WERI-Rb-1 (cell line): ENCODE data around the gene NR6A1.
A peak's percentile ranks its signal among the peaks of the same experiment; 100 is the strongest.

ENCODE experiments used
- DNase-seq: peaks from one replicate; pipeline ENCODE4 v3.0.0-alpha.2; 2020
- H3K27ac ChIP-seq: fragments of 250-450 bp; sonication (Bioruptor Pico); 2 replicates; pipeline ENCODE4 v1.5.1; 2020; ENCODE audit warnings: mild to moderate bottlenecking, moderate library complexity
- H3K27me3 ChIP-seq: fragments of 250-450 bp; sonication (Bioruptor Pico); 2 replicates; pipeline ENCODE4 v1.5.1; 2021; ENCODE audit warnings: mild to moderate bottlenecking, low read depth, moderate library complexity; ENCODE audit not compliant: insufficient read depth, severe bottlenecking
- H3K36me3 ChIP-seq: fragments of 250-450 bp; sonication (Bioruptor Pico); 2 replicates; pipeline ENCODE4 v1.5.1; 2020; ENCODE audit warnings: mild to moderate bottlenecking, moderate library complexity
- H3K4me3 ChIP-seq: 2 replicates; pipeline ENCODE4 v1.5.1; 2011; ENCODE audit warnings: low read depth, mild to moderate bottlenecking, control low read depth, low read length
- H3K9me3 ChIP-seq: fragments of 250-450 bp; sonication (Bioruptor Pico); 2 replicates; pipeline ENCODE4 v1.5.1; 2021; ENCODE audit warnings: mild to moderate bottlenecking, moderate library complexity; ENCODE audit not compliant: severe bottlenecking
- CTCF ChIP-seq: IDR thresholded peaks from 2 replicates; pipeline ENCODE4 v1.5.1; 2011; ENCODE audit warnings: low read depth, mild to moderate bottlenecking, control low read depth, inconsistent platforms, low read length

Gene NR6A1

GRCh38 chr9:124813041-124813440 is 41.9 kb upstream of the NR6A1 start:
- TF ChIP-seq CTCF, result no peak
- Histone ChIP-seq H3K27me3 (no peaks in the 10 kb centered on the region), H3K9me3 (no peaks in the 10 kb centered on the region), H3K36me3 (peaks cover 24% of the 10 kb centered on the region), H3K27ac (peak overlapping the region; percentile 93), H3K4me3 (no peak overlapping the region)
- DNase-seq, result peak; percentile 90

GRCh38 chr9:124812441-124812876 is 41.3 kb upstream of the NR6A1 start:
- H3K4me3 ChIP-seq, result no peak overlapping the region; the same call in 1 of the 2 replicates
- H3K9me3 ChIP-seq, result no peaks in the 10 kb centered on the region
- peak overlapping the region; percentile 93 for H3K27ac ChIP-seq
- no peak for TF ChIP-seq CTCF
- H3K36me3 ChIP-seq, result peaks cover 26% of the 10 kb centered on the region
- H3K27me3 ChIP-seq, result no peaks in the 10 kb centered on the region
- peak; percentile 70 for DNase-seq

- Histone ChIP-seq H3K9me3 (no peaks in the 10 kb centered on the region), H3K27ac (peak overlapping the region; percentile 93), H3K27me3 (no peaks in the 10 kb centered on the region), H3K4me3 (no peak overlapping the region), H3K36me3 (peaks cover 26% of the 10 kb centered on the region)
- no peak for TF ChIP-seq CTCF
- no peak for DNase-seq
These were observed 39.7 kb upstream of the NR6A1 start for GRCh38 chr9:124810663-124811355.

GRCh38 chr9:124809741-124810500 is 38.8 kb upstream of the NR6A1 start:
- H3K4me3 ChIP-seq, result no peak overlapping the region
- H3K9me3 ChIP-seq, result no peaks in the 10 kb centered on the region
- DNase-seq, result no peak
- peaks cover 32% of the 10 kb centered on the region for H3K36me3 ChIP-seq
- TF ChIP-seq CTCF, result no peak
- no peak overlapping the region for H3K27ac ChIP-seq
- no peaks in the 10 kb centered on the region for H3K27me3 ChIP-seq

GRCh38 chr9:124809211-124809610 is 38.1 kb upstream of the NR6A1 start:
- TF ChIP-seq CTCF, result no peak
- H3K27ac ChIP-seq, result no peak overlapping the region
- H3K9me3 ChIP-seq, result no peaks in the 10 kb centered on the region
- DNase-seq, result no peak
- no peaks in the 10 kb centered on the region for H3K27me3 ChIP-seq
- H3K4me3 ChIP-seq, result no peak overlapping the region
- peaks cover 37% of the 10 kb centered on the region for H3K36me3 ChIP-seq
